Naive thymus-derived CD4-positive, alpha-beta T cell (primary cell): ENCODE measurements around the gene GRIP2. TPM values are rescaled to one million over a fixed set of nuclear protein-coding genes. Genes with fewer than 3 reads are reported as not detected.

Experiments
- ATAC-seq: fragments of 150-1000 bp; cut with Tn5 transposase; 2 replicates; pipeline ENCODE4 v1.10.0; 2021; ENCODE audit warnings: mild to moderate bottlenecking, moderate library complexity
- CTCF ChIA-PET: fragments of 350-600 bp; sonication (Branson Sonifier 250); formaldehyde crosslinking; loops from one replicate; lab custom pipeline; 2021; ENCODE audit warnings: antibody characterized with exemption; lab: Charles Lee
- POLR2A ChIA-PET: fragments of 350-600 bp; sonication (Branson Sonifier 250); formaldehyde crosslinking; loops from one replicate; lab custom pipeline; 2021; ENCODE audit warnings: antibody characterized with exemption, inconsistent platforms; lab: Charles Lee
- DNase-seq, 9 donors: peaks; one replicate each; pipeline versions ENCODE4 v3.0.0 to v3.0.0-alpha.2; 2020 to 2022; ENCODE audit warnings: mixed read lengths in 1 of 9
- H3K27ac ChIP-seq: one replicate; pipeline ENCODE4 v1.7.0; 2013; ENCODE audit warnings: mild to moderate bottlenecking, low read depth, low read length, moderate library complexity
- H3K27me3 ChIP-seq, 2 donors: one replicate each; pipeline ENCODE4 v1.7.0; 2013; ENCODE audit warnings: low read length in 2 of 2, mild to moderate bottlenecking in 2 of 2, moderate library complexity in 2 of 2; ENCODE audit not compliant: control insufficient read depth in 2 of 2, insufficient read depth in 2 of 2
- H3K36me3 ChIP-seq, 3 experiments: 1 replicate in 2 of 3; 2 replicates in 1 of 3; pipeline ENCODE4 v1.7.0; 2013; ENCODE audit warnings: low read length in 3 of 3, mild to moderate bottlenecking in 3 of 3, moderate library complexity in 1 of 3; ENCODE audit not compliant: insufficient read depth in 3 of 3, control insufficient read depth in 2 of 3
- H3K4me1 ChIP-seq, 2 donors: one replicate each; pipeline ENCODE4 v1.7.0; 2013; ENCODE audit warnings: low read length in 2 of 2, mild to moderate bottlenecking in 2 of 2, moderate library complexity in 1 of 2; ENCODE audit not compliant: control insufficient read depth in 2 of 2, insufficient read depth in 2 of 2
- H3K4me3 ChIP-seq: 2 replicates; pipeline ENCODE4 v1.7.0; 2013; ENCODE audit warnings: mild to moderate bottlenecking, low read length
- H3K9me3 ChIP-seq, 3 experiments: 1 replicate in 2 of 3; 2 replicates in 1 of 3; pipeline ENCODE4 v1.7.0; 2013; ENCODE audit warnings: low read length in 3 of 3; ENCODE audit not compliant: control insufficient read depth in 2 of 3
- H3K27ac Mint-ChIP-seq, 9 donors: one replicate each; pipeline ENCODE4 v1.8.0; 2020 to 2022; ENCODE audit warnings: mixed read lengths in 9 of 9, mild to moderate bottlenecking in 8 of 9, moderate library complexity in 5 of 9, inconsistent platforms in 2 of 9
- H3K27me3 Mint-ChIP-seq, 5 donors: one replicate each; pipeline ENCODE4 v1.8.0; 2021 to 2022; ENCODE audit warnings: mixed read lengths in 5 of 5, mild to moderate bottlenecking in 1 of 5
- H3K36me3 Mint-ChIP-seq, 5 donors: one replicate each; pipeline ENCODE4 v1.8.0; 2020 to 2022; ENCODE audit warnings: mixed read lengths in 5 of 5, mild to moderate bottlenecking in 3 of 5, inconsistent platforms in 1 of 5
- H3K4me1 Mint-ChIP-seq, 7 donors: one replicate each; pipeline ENCODE4 v1.8.0; 2020 to 2022; ENCODE audit warnings: mixed read lengths in 7 of 7, mild to moderate bottlenecking in 3 of 7, inconsistent platforms in 1 of 7
- H3K4me3 Mint-ChIP-seq, 10 donors: one replicate each; pipeline ENCODE4 v1.8.0; 2020 to 2022; ENCODE audit warnings: mild to moderate bottlenecking in 10 of 10, mixed read lengths in 10 of 10, moderate library complexity in 6 of 10, inconsistent platforms in 2 of 10
- H3K9me3 Mint-ChIP-seq, 11 donors: one replicate each; pipeline ENCODE4 v1.8.0; 2020 to 2022; ENCODE audit warnings: mixed read lengths in 11 of 11, mild to moderate bottlenecking in 4 of 11, inconsistent platforms in 1 of 11, moderate library complexity in 1 of 11
- intact Hi-C, 2 donors: fragments of 100-400 bp; cut with micrococcal nuclease; formaldehyde crosslinking; loops; one replicate each; pipeline ENCODE4 v1.15.1; 2023
- polyA plus RNA-seq, 2 donors: library from polyadenylated mRNA; unstranded; fragments of 300-500 nt; fragmentation: Illumina TruSeq; gene quantifications; one replicate each; pipeline ENCODE4 v1.2.3, GENCODE V29; 2021
- total RNA-seq, 6 experiments: library from RNA in 5 of 6; stranded (reverse) in 5 of 6; gene quantifications; 1 replicate in 5 of 6; 2 replicates in 1 of 6; pipeline ENCODE4 v1.2.3 and lab custom pipeline; 2021 to 2026

GRIP2 gene
- total and polyA plus RNA-seq, 7 experiments from 2014 or later, result not detected

DNA sequence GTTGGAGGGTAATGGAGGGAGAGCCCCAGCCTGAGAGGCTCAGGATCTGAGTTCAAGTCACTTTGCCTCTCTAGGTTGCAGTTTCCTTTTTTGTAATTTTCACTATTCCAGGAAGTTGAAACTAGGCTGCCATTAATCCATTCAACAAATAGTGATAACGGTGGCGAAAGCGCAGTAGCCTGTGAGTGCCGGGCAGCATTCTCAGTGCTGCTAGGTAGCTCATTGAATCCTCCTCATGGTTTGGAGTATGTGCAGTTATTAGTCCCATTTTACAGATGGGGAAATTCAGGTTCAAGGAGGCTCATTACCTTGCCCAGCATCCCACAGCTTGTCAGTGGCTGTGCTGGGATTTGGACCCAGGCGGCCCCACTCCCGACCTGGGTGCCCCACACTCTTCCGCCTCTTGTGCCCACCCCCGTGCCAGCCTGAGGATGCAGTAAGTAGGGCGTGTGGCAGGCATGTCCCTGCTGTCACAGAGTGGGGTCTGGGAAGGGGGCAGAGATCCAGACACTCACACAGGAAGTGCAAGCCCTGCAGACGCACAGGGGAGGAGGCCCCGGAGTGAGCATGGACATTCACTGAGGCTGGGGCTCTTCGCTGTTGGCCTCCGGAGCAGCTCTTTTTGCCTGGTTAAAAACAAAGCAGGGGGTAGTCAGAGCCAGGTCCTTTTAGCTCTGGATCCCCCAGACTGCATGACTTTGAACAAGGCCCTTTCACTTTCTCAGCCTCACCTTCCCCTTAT, 79.0 kb downstream of the GRIP2 start:
- no peaks in the 10 kb centered on the region for H3K27me3 ChIP-seq
- no peaks in the 10 kb centered on the region for H3K4me1 ChIP-seq
- Mint-ChIP-seq H3K4me1 (peaks cover 0 to 20% (median 5%) of the 10 kb centered on the region in 7 donors), H3K36me3 (peaks cover 0 to 24% (median 6%) of the 10 kb centered on the region in 5 donors), H3K4me3 (no peak overlapping the region), H3K27me3 (no peaks in the 10 kb centered on the region), H3K9me3 (no peaks in the 10 kb centered on the region), H3K27ac (peak overlapping the region in 3 of 9 donors; percentile 25 to 55 (median 43))
- intact Hi-C loops, result loop anchor here (1.0 to 2.0 kb wide), 6 partner anchors 28 to 565 kb away; partner anchors contain the start of gene SLC6A6 (in 2 of the 2)
- CTCF ChIA-PET, result interaction anchor here (0.9 to 2.6 kb wide), 7 partner anchors 29 to 596 kb away, joined by 3 to 19 read pairs (median 7); partner anchors contain the start of gene SLC6A6
- POLR2A ChIA-PET, result no interaction called here
- H3K27ac ChIP-seq, result no peak overlapping the region
- DNase-seq (no peak), ATAC-seq (no peak)
- no peak overlapping the region for H3K4me3 ChIP-seq
- H3K9me3 ChIP-seq, result no peaks in the 10 kb centered on the region
- H3K36me3 ChIP-seq, result peaks cover 0 to 78% (median 0%) of the 10 kb centered on the region in 3 experiments

DNA sequence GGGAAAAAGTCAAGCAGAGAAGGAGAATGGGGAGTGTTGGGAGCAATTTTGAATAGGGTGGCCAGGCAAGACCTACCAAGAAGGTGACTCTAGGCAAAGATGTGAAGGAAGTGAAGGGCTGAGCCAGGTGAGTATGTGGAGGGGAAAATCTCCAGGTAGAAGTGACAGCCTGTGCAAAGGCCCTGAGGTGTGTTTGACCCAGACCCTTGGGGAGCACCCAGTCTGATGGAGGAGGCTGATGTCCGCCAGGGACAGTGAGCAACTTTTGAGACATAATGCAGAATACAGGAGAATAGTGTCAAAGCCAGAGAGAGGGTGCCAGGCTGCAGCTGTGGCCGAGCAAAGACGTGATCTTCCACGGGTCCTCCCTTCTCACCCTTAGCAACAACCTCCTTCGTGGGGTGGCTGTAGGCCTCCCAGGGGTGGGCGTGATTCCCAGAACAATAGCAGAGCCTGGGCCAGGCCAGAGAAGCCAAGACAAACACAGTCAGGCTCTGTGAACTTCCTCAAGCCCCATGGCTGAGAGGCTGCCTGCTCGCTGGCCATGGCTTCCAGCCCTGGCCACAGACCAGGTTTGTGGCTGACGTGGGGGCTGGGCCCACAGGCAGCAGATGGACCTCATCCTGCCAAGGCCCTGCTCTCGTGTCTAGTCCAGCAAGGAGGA, 79.7 kb downstream of the GRIP2 start:
- Mint-ChIP-seq H3K36me3 (peaks cover 0 to 24% (median 6%) of the 10 kb centered on the region in 5 donors), H3K9me3 (no peaks in the 10 kb centered on the region), H3K4me1 (peaks cover 0 to 20% (median 5%) of the 10 kb centered on the region in 7 donors), H3K4me3 (no peak overlapping the region), H3K27ac (peak overlapping the region in 5 of 9 donors; percentile 25 to 71 (median 47)), H3K27me3 (no peaks in the 10 kb centered on the region)
- Histone ChIP-seq H3K27ac (no peak overlapping the region), H3K27me3 (no peaks in the 10 kb centered on the region), H3K9me3 (no peaks in the 10 kb centered on the region), H3K4me3 (no peak overlapping the region), H3K4me1 (no peaks in the 10 kb centered on the region), H3K36me3 (peaks cover 0 to 77% (median 0%) of the 10 kb centered on the region in 3 experiments)
- ChIA-PET POLR2A (no interaction called here), CTCF (interaction anchor here (0.9 to 2.6 kb wide), 5 partner anchors 28 to 260 kb away, joined by 3 to 17 read pairs (median 6); no protein-coding TSS in a partner anchor)
- intact Hi-C loops, result loop anchor here (1.0 to 2.0 kb wide), 6 partner anchors 28 to 564 kb away; partner anchors contain the start of gene SLC6A6 (in 2 of the 2)
- ATAC-seq (no peak), DNase-seq (no peak)

DNA sequence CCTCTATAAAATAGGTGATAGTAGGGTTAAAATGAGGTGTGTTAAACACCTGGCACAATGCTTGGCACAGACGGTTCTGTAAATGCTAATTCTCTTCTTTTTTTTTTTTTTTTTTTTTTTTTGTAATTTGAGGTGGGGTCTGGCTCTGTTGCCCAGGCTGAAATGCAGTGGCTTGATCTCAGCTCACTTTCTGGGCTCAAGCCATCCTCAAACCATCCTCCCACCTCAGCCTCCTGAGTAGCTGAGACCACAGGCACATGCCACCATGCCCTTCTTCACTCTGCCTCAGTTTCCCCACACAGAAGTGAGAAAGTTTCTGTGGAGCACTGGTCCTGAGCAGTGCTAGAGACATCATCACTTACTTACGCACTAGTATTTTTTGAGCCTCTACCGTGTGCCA, 80.4 kb downstream of the GRIP2 start:
- no peaks in the 10 kb centered on the region for H3K9me3 Mint-ChIP-seq
- H3K4me1 ChIP-seq, result no peaks in the 10 kb centered on the region
- peaks cover 0 to 20% (median 5%) of the 10 kb centered on the region in 7 donors for H3K4me1 Mint-ChIP-seq
- peaks cover 0 to 22% (median 6%) of the 10 kb centered on the region in 5 donors for H3K36me3 Mint-ChIP-seq
- H3K4me3 ChIP-seq, result no peak overlapping the region
- ATAC-seq (no peak), DNase-seq (no peak)
- no peak overlapping the region for H3K27ac ChIP-seq
- H3K36me3 ChIP-seq, result peaks cover 0 to 72% (median 0%) of the 10 kb centered on the region in 3 experiments
- H3K27me3 ChIP-seq, result no peaks in the 10 kb centered on the region
- intact Hi-C loops, result loop anchor here in 1 of 2 donors (2.0 kb wide), 2 partner anchors 27 to 57 kb away; partner anchors contain the start of gene SLC6A6
- CTCF ChIA-PET, result interaction anchor here (1.0 to 1.3 kb wide), 3 partner anchors 58 to 198 kb away, joined by 3 to 6 read pairs (median 3); no protein-coding TSS in a partner anchor
- no peaks in the 10 kb centered on the region for H3K27me3 Mint-ChIP-seq
- no peaks in the 10 kb centered on the region for H3K9me3 ChIP-seq
- H3K4me3 Mint-ChIP-seq, result no peak overlapping the region
- peak overlapping the region in 2 of 9 donors; percentile 25 to 43 for H3K27ac Mint-ChIP-seq
- POLR2A ChIA-PET, result no interaction called here

DNA sequence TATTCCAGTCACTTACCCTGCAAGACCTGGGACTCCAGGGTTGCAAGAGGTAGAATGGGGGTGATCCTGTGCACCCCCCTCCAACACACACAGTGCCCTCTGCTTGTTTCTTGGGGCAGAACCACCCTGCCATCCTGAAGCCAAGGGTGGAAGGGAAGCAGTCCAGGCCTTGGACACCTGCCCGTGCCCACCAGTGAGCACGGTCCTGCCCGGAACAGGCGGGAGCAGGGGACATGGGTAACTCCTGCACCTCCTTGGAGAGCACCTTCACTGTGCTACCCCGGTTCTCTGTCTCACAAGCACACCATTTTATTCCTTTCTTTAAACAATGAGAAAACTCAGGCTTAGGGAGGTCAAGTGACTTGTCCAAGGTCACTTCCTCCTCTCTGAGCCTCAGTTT, 80.8 kb downstream of the GRIP2 start:
- Histone ChIP-seq H3K27me3 (no peaks in the 10 kb centered on the region), H3K27ac (no peak overlapping the region), H3K4me3 (no peak overlapping the region), H3K36me3 (peaks cover 0 to 73% (median 0%) of the 10 kb centered on the region in 3 experiments), H3K9me3 (no peaks in the 10 kb centered on the region), H3K4me1 (no peaks in the 10 kb centered on the region)
- H3K27ac Mint-ChIP-seq, result no peak overlapping the region
- peaks cover 0 to 20% (median 6%) of the 10 kb centered on the region in 5 donors for H3K36me3 Mint-ChIP-seq
- H3K4me1 Mint-ChIP-seq, result peaks cover 0 to 20% (median 5%) of the 10 kb centered on the region in 7 donors
- H3K4me3 Mint-ChIP-seq, result no peak overlapping the region
- CTCF ChIA-PET, result interaction anchor here (0.6 to 1.4 kb wide), 6 partner anchors 54 to 563 kb away, joined by 3 to 5 read pairs (median 4); no protein-coding TSS in a partner anchor
- no peak for ATAC-seq
- DNase-seq, result no peak
- H3K9me3 Mint-ChIP-seq, result no peaks in the 10 kb centered on the region
- POLR2A ChIA-PET, result interaction anchor here (1.8 kb wide), 1 partner anchor 27 kb away, joined by 4 read pairs; no protein-coding TSS in a partner anchor
- intact Hi-C loops, result no loop called here
- no peaks in the 10 kb centered on the region for H3K27me3 Mint-ChIP-seq

DNA sequence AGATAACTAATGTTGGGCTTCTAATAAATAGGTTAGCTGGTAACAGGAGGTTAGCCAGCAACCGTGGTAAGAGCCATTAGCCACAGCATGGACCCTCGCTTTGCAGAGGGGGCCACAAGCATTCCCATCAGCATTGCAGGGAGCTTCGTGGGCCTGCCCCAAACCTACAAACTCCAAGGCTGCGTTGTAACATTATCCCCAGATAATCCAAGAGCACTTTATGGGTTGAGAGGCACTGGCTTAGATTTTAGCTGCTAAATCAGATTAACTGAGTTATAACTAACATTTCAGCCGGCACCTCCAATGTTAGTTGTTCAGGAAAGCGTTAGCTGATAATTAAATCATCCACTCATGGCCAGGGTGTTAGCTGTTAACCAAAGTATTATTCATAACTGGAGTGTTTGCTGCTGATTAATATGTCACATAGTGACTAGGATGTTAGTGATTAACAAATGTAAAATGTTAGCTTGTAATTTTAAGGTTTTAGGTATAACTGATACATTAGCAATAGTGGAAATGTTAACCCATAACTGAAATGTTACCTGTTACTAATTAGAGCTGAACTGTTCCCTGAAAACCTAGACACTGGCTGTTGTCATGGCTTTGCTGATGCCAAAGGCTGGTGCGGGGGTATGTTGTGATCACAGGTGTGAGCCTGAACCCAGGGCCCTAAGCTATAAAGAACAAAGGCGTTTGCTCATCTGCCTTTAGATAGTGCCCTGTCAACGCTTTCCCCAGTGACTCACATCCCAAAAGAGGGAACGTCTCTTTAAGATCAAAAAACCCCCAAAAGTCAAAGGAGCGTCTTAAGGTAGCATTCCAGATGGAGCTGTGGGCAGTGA, 81.5 kb downstream of the GRIP2 start:
- peaks cover 0 to 20% (median 6%) of the 10 kb centered on the region in 5 donors for H3K36me3 Mint-ChIP-seq

More for the DNA sequence above, 81.5 kb downstream of the GRIP2 start:
- H3K27me3 ChIP-seq, result no peaks in the 10 kb centered on the region
- Mint-ChIP-seq H3K27me3 (no peaks in the 10 kb centered on the region), H3K4me1 (peaks cover 0 to 20% (median 5%) of the 10 kb centered on the region in 7 donors), H3K4me3 (no peak overlapping the region), H3K9me3 (no peaks in the 10 kb centered on the region), H3K27ac (peak overlapping the region in 1 of 9 donors; percentile 37)
- H3K36me3 ChIP-seq, result peaks cover 0 to 71% (median 0%) of the 10 kb centered on the region in 3 experiments
- ChIA-PET CTCF (interaction anchor here (0.6 to 1.4 kb wide), 7 partner anchors 37 to 562 kb away, joined by 3 to 5 read pairs (median 4); no protein-coding TSS in a partner anchor), POLR2A (interaction anchor here (1.8 kb wide), 1 partner anchor 26 kb away, joined by 4 read pairs; no protein-coding TSS in a partner anchor)
- no peak overlapping the region for H3K4me3 ChIP-seq
- intact Hi-C loops, result no loop called here
- no peak overlapping the region for H3K27ac ChIP-seq
- no peak for DNase-seq
- H3K9me3 ChIP-seq, result no peaks in the 10 kb centered on the region
- ATAC-seq, result no peak
- H3K4me1 ChIP-seq, result no peaks in the 10 kb centered on the region
